H9 (cell line): ENCODE measurements around the gene KIRREL3. TPM values are rescaled to one million over a fixed set of nuclear protein-coding genes. Genes with fewer than 3 reads are reported as not detected.

Source experiments
- DNase-seq: peaks from one replicate; pipeline ENCODE4 v3.0.0-alpha.2; 2017
- H2AFZ ChIP-seq: one replicate; pipeline ENCODE4 v1.6.1; 2013; ENCODE audit warnings: mild to moderate bottlenecking, low read length, control low read depth, moderate library complexity
- H2AK5ac ChIP-seq: 2 replicates; pipeline ENCODE4 v1.6.1; 2013; ENCODE audit warnings: low read length, control low read depth, mixed read lengths; ENCODE audit not compliant: insufficient read length
- H2BK120ac ChIP-seq: one replicate; pipeline ENCODE4 v1.6.1; 2013; ENCODE audit warnings: low read depth, mild to moderate bottlenecking, low read length, control low read depth, inconsistent platforms; ENCODE audit not compliant: poor library complexity, severe bottlenecking
- H2BK12ac ChIP-seq: 2 replicates; pipeline ENCODE4 v1.6.1; 2013; ENCODE audit warnings: low read length, control low read depth, mixed read lengths, low read depth; ENCODE audit not compliant: insufficient read length
- H2BK15ac ChIP-seq: 2 replicates; pipeline ENCODE4 v1.6.1; 2013; ENCODE audit warnings: low read depth, low read length, control low read depth
- H2BK20ac ChIP-seq: one replicate; pipeline ENCODE4 v1.6.1; 2013; ENCODE audit warnings: low read depth, mild to moderate bottlenecking, low read length, control low read depth, inconsistent platforms; ENCODE audit not compliant: poor library complexity, severe bottlenecking
- H2BK5ac ChIP-seq: 2 replicates; pipeline ENCODE4 v1.6.1; 2013; ENCODE audit warnings: low read length, control low read depth, mixed read lengths; ENCODE audit not compliant: insufficient read length
- H3K14ac ChIP-seq: 2 replicates; pipeline ENCODE4 v1.6.1; 2013; ENCODE audit warnings: low read length, control low read depth; ENCODE audit not compliant: insufficient read depth
- H3K18ac ChIP-seq: 2 replicates; pipeline ENCODE4 v1.6.1; 2013; ENCODE audit warnings: low read depth, mild to moderate bottlenecking, mixed read lengths, low read length, control low read depth; ENCODE audit not compliant: insufficient read length
- H3K23ac ChIP-seq: 2 replicates; pipeline ENCODE4 v1.6.1; 2013; ENCODE audit warnings: low read length, control low read depth, mixed read lengths, low read depth; ENCODE audit not compliant: insufficient read length
- H3K23me2 ChIP-seq: 2 replicates; pipeline ENCODE4 v1.6.1; 2013; ENCODE audit warnings: low read depth, mild to moderate bottlenecking, mixed read lengths, low read length, control low read depth; ENCODE audit not compliant: insufficient read length, poor library complexity, severe bottlenecking
- H3K27ac ChIP-seq: 2 replicates; pipeline ENCODE4 v1.5.1; 2013; ENCODE audit warnings: low read length, control low read depth, mixed read lengths, low read depth; ENCODE audit not compliant: insufficient read length
- H3K27me3 ChIP-seq: 2 replicates; pipeline ENCODE4 v1.6.1; 2013; ENCODE audit warnings: low read length, control low read depth, inconsistent platforms; ENCODE audit not compliant: insufficient read depth
- H3K4ac ChIP-seq: 2 replicates; pipeline ENCODE4 v1.6.1; 2013; ENCODE audit warnings: low read depth, mild to moderate bottlenecking, control low read depth, inconsistent platforms, low read length, moderate library complexity
- H3K4me1 ChIP-seq: 2 replicates; pipeline ENCODE4 v1.6.1; 2013; ENCODE audit warnings: low read length, control low read depth, inconsistent platforms; ENCODE audit not compliant: insufficient read depth
- H3K4me2 ChIP-seq: 2 replicates; pipeline ENCODE4 v1.6.1; 2013; ENCODE audit warnings: low read length, control low read depth, mixed read lengths; ENCODE audit not compliant: insufficient read length, insufficient read depth
- H3K56ac ChIP-seq: 2 replicates; pipeline ENCODE4 v1.6.1; 2013; ENCODE audit warnings: low read depth, mild to moderate bottlenecking, mixed read lengths, low read length, control low read depth; ENCODE audit not compliant: insufficient read length
- H3K79me1 ChIP-seq: 2 replicates; pipeline ENCODE4 v1.6.1; 2013; ENCODE audit warnings: low read depth, mild to moderate bottlenecking, moderate library complexity, low read length, control low read depth, inconsistent platforms; ENCODE audit not compliant: insufficient read depth, poor library complexity, severe bottlenecking
- H3K79me2 ChIP-seq: 2 replicates; pipeline ENCODE4 v1.6.1; 2013; ENCODE audit warnings: low read length, control low read depth, inconsistent platforms; ENCODE audit not compliant: insufficient read depth
- H3K9ac ChIP-seq: 2 replicates; pipeline ENCODE4 v1.6.1; 2013; ENCODE audit warnings: low read length, control low read depth, mixed read lengths; ENCODE audit not compliant: insufficient read length; ENCODE audit errors: extremely low read depth
- H3K9me3 ChIP-seq: one replicate; pipeline ENCODE4 v1.6.1; 2013; ENCODE audit warnings: low read depth, low read length, inconsistent platforms; ENCODE audit not compliant: control insufficient read depth
- H3T11ph ChIP-seq: one replicate; pipeline ENCODE4 v1.6.1; 2013; ENCODE audit warnings: mild to moderate bottlenecking, low read length, control low read depth, inconsistent platforms
- H4K20me1 ChIP-seq: one replicate; pipeline ENCODE4 v1.6.1; 2013; ENCODE audit not compliant: control insufficient read depth, insufficient read length, insufficient read depth
- H4K5ac ChIP-seq: 2 replicates; pipeline ENCODE4 v1.6.1; 2013; ENCODE audit warnings: low read depth, mild to moderate bottlenecking, mixed read lengths, low read length, control low read depth; ENCODE audit not compliant: insufficient read length
- H4K8ac ChIP-seq: replicated peaks from 2 replicates; pipeline ENCODE4 v1.6.1; 2013; ENCODE audit warnings: low read length, control low read depth, mixed read lengths, low read depth; ENCODE audit not compliant: insufficient read length
- H4K91ac ChIP-seq: 2 replicates; pipeline ENCODE4 v1.6.1; 2013; ENCODE audit warnings: low read depth, mild to moderate bottlenecking, moderate library complexity, mixed read lengths, low read length, control low read depth; ENCODE audit not compliant: insufficient read length
- H3K27ac Mint-ChIP-seq, 3 experiments: 2 replicates in 2 of 3; 3 replicates in 1 of 3; pipeline ENCODE4 v1.8.0; 2020 to 2021; ENCODE audit warnings: mixed read lengths in 3 of 3, mild to moderate bottlenecking in 1 of 3, moderate library complexity in 1 of 3
- H3K27me3 Mint-ChIP-seq: 2 replicates; pipeline ENCODE4 v1.8.0; 2021; ENCODE audit warnings: low read depth, mild to moderate bottlenecking, moderate library complexity, mixed read lengths
- H3K36me3 Mint-ChIP-seq, 3 experiments: 2 replicates in 2 of 3; 3 replicates in 1 of 3; pipeline ENCODE4 v1.8.0; 2020 to 2021; ENCODE audit warnings: low read depth in 3 of 3, mixed read lengths in 3 of 3; ENCODE audit not compliant: insufficient read depth in 1 of 3
- H3K4me1 Mint-ChIP-seq, 2 experiments: 2 replicates each; pipeline ENCODE4 v1.8.0; 2020; ENCODE audit warnings: mixed read lengths in 2 of 2
- H3K4me3 Mint-ChIP-seq, 2 experiments: 2 replicates in 1 of 2; 3 replicates in 1 of 2; pipeline ENCODE4 v1.8.0; 2020 to 2021; ENCODE audit warnings: mild to moderate bottlenecking in 2 of 2, mixed read lengths in 2 of 2, moderate library complexity in 1 of 2
- H3K9me3 Mint-ChIP-seq, 2 experiments: 2 replicates in 1 of 2; 3 replicates in 1 of 2; pipeline ENCODE4 v1.8.0; 2020; ENCODE audit warnings: mild to moderate bottlenecking in 2 of 2, mixed read lengths in 2 of 2, moderate library complexity in 1 of 2
- WGBS: extraction: QIAGEN DNeasy Blood & Tissue Kit; methylation state at CpG from one replicate; pipeline ENCODE4 v1.1.7; 2013; ENCODE audit warnings: missing lambda C conversion rate, low lambda C conversion rate, mixed read lengths; ENCODE audit not compliant: insufficient read length; ENCODE audit errors: extremely low coverage; 5-methylcytosine and 5-hydroxymethylcytosine counted together
- total RNA-seq: library from RNA; stranded (reverse); gene quantifications from 2 replicates; pipeline ENCODE4 v1.2.1, GENCODE V29; 2021
- TF ChIP-seq, protein P1 (sequence below): fragments of 200-600 bp; sonication (generic); conservative IDR thresholded peaks from 3 replicates; pipeline ENCODE4 v1.8.0; 2021; ENCODE audit warnings: antibody characterized with exemption, mild to moderate bottlenecking

KIRREL3 gene
- total RNA-seq, 1 experiment from 2014 or later = 0.17 TPM

GRCh38 chr11:126817523-126818450 lies 182.8 kb downstream of the KIRREL3 start:
- Histone ChIP-seq H4K5ac (no peak overlapping the region), H3K18ac (no peak overlapping the region), H3K14ac (no peak overlapping the region), H4K8ac (no peak overlapping the region), H2BK5ac (no peak overlapping the region), H3K9ac (no peak overlapping the region), H3K9me3 (no peaks in the 10 kb centered on the region), H3K27ac (no peak overlapping the region), H3K79me2 (no peaks in the 10 kb centered on the region), H3T11ph (no peak overlapping the region), H2BK120ac (no peak overlapping the region), H3K23me2 (no peaks in the 10 kb centered on the region), H3K4me1 (peaks cover 5% of the 10 kb centered on the region), H2BK12ac (no peak overlapping the region), H2BK15ac (no peak overlapping the region), H2AFZ (no peak overlapping the region), H2AK5ac (no peak overlapping the region), H4K20me1 (no peaks in the 10 kb centered on the region), H3K4me2 (no peak overlapping the region), H3K23ac (no peak overlapping the region), H3K4ac (no peak overlapping the region), H3K27me3 (no peaks in the 10 kb centered on the region), H3K56ac (no peak overlapping the region), H2BK20ac (no peak overlapping the region), H4K91ac (no peak overlapping the region), H3K79me1 (no peaks in the 10 kb centered on the region)
- DNase-seq = no peak
- H3K4me1 Mint-ChIP-seq = peaks cover 20% of the 10 kb centered on the region in 2 experiments
- H3K4me3 Mint-ChIP-seq = no peak overlapping the region
- H3K27ac Mint-ChIP-seq = no peak overlapping the region
- TF ChIP-seq, protein P1, sequence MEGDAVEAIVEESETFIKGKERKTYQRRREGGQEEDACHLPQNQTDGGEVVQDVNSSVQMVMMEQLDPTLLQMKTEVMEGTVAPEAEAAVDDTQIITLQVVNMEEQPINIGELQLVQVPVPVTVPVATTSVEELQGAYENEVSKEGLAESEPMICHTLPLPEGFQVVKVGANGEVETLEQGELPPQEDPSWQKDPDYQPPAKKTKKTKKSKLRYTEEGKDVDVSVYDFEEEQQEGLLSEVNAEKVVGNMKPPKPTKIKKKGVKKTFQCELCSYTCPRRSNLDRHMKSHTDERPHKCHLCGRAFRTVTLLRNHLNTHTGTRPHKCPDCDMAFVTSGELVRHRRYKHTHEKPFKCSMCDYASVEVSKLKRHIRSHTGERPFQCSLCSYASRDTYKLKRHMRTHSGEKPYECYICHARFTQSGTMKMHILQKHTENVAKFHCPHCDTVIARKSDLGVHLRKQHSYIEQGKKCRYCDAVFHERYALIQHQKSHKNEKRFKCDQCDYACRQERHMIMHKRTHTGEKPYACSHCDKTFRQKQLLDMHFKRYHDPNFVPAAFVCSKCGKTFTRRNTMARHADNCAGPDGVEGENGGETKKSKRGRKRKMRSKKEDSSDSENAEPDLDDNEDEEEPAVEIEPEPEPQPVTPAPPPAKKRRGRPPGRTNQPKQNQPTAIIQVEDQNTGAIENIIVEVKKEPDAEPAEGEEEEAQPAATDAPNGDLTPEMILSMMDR = no peak
- peaks cover 0 to 3% of the 10 kb centered on the region in 2 experiments; a peak in 1 of 5 replicates for H3K9me3 Mint-ChIP-seq
- no peaks in the 10 kb centered on the region; a peak in 1 of 7 replicates for H3K36me3 Mint-ChIP-seq
- no CpG with 5 or more reads among the region's 11 CpGs for WGBS
- peaks cover 52% of the 10 kb centered on the region for H3K27me3 Mint-ChIP-seq
